Colonic mucosa (tissue), 4 donors: ENCODE measurements around the gene MTCH2. TPM values are rescaled to one million over a fixed set of nuclear protein-coding genes. Genes with fewer than 3 reads are reported as not detected.

ENCODE experiments used
- DNase-seq: peaks from one replicate; pipeline ENCODE4 v3.0.0-alpha.2; 2020
- H3K27ac ChIP-seq: fragments of 200-600 bp; one replicate; pipeline ENCODE4 v1.8.0; 2021
- H3K27me3 ChIP-seq: fragments of 200-600 bp; one replicate; pipeline ENCODE4 v1.8.0; 2021
- H3K36me3 ChIP-seq: fragments of 200-600 bp; one replicate; pipeline ENCODE4 v1.8.0; 2021
- H3K4me1 ChIP-seq: fragments of 200-600 bp; one replicate; pipeline ENCODE4 v1.8.0; 2021; ENCODE audit warnings: mild to moderate bottlenecking
- H3K4me3 ChIP-seq: fragments of 200-600 bp; one replicate; pipeline ENCODE4 v1.8.0; 2021
- H3K9ac ChIP-seq, 2 donors: one replicate each; pipeline ENCODE4 v1.7.0; 2013; ENCODE audit warnings: control low read depth in 2 of 2, low read depth in 2 of 2, low read length in 2 of 2
- H3K9me3 ChIP-seq: fragments of 200-600 bp; one replicate; pipeline ENCODE4 v1.8.0; 2021
- CTCF ChIP-seq: fragments of 200-600 bp; IDR thresholded peaks from one replicate; pipeline ENCODE4 v1.8.0; 2022; ENCODE audit warnings: antibody characterized with exemption, mild to moderate bottlenecking
- intact Hi-C: fragments of 100-400 bp; cut with DNase I; formaldehyde crosslinking; loops from one replicate; pipeline ENCODE4 v1.14.1; 2022
- total RNA-seq, 2 donors: library from RNA; stranded (reverse); fragmentation: NEBNext Ultra II Directional in 1 of 2; extraction: Animal tissue kit (Norgen Biotek cat#: 25700) in 1 of 2; gene quantifications; one replicate each; pipeline ENCODE4 v1.2.1, GENCODE V29; 2021
- donor health status: healthy.
- donor health status: DM: no; HTN: no; CAD: no.
- donor health status: DM: no; HTN: no; CAD: no.

The MTCH2 gene
- total RNA-seq, 2 donors from 2014 or later = 162 to 190 TPM

- intact Hi-C loops = no loop called here
- H3K4me3 ChIP-seq = no peak within 1 kb of the TSS
- no peak within 1 kb of the TSS for H3K27ac ChIP-seq
- no peaks in the 10 kb centered on the region for H3K9me3 ChIP-seq
- DNase-seq = no peak
- H3K9ac ChIP-seq = no peak within 1 kb of the TSS
- TF ChIP-seq CTCF = no peak
- no peaks in the 10 kb centered on the region for H3K36me3 ChIP-seq
- H3K27me3 ChIP-seq = peaks cover 29% of the 10 kb centered on the region
- H3K4me1 ChIP-seq = no peaks in the 10 kb centered on the region
These were observed 48.2 kb downstream of the MTCH2 start, which contains the start of gene C1QTNF4 for GRCh38 chr11:47593934-47594855. TSS of gene C1QTNF4 (minus strand) at chr11:47594411. CDS start at chr11:47590810, 3,601 bp downstream.

- Histone ChIP-seq H3K36me3 (no peaks in the 10 kb centered on the region), H3K9ac (no peak overlapping the region), H3K27me3 (peaks cover 29% of the 10 kb centered on the region), H3K9me3 (no peaks in the 10 kb centered on the region), H3K4me1 (no peaks in the 10 kb centered on the region), H3K27ac (no peak overlapping the region), H3K4me3 (no peak overlapping the region)
- no peak for DNase-seq
- intact Hi-C loops = no loop called here
- TF ChIP-seq CTCF = no peak
These were observed 48.8 kb downstream of the MTCH2 start for GRCh38 chr11:47593492-47593933.

GRCh38 chr11:47592970-47593369, 49.4 kb downstream of the MTCH2 start:
- no peaks in the 10 kb centered on the region for H3K9me3 ChIP-seq
- intact Hi-C loops = no loop called here
- no peak overlapping the region for H3K4me3 ChIP-seq
- H3K9ac ChIP-seq = no peak overlapping the region
- no peak overlapping the region for H3K27ac ChIP-seq
- DNase-seq = no peak
- H3K4me1 ChIP-seq = no peaks in the 10 kb centered on the region
- no peaks in the 10 kb centered on the region for H3K36me3 ChIP-seq
- peaks cover 29% of the 10 kb centered on the region for H3K27me3 ChIP-seq
- no peak for TF ChIP-seq CTCF

GRCh38 chr11:47592251-47592650, 50.1 kb downstream of the MTCH2 start:
- Histone ChIP-seq H3K27me3 (peaks cover 29% of the 10 kb centered on the region), H3K4me3 (no peak overlapping the region), H3K36me3 (no peaks in the 10 kb centered on the region), H3K9ac (no peak overlapping the region), H3K9me3 (no peaks in the 10 kb centered on the region), H3K4me1 (no peaks in the 10 kb centered on the region), H3K27ac (no peak overlapping the region)
- no peak for TF ChIP-seq CTCF
- intact Hi-C loops = no loop called here
- no peak for DNase-seq

- no peak overlapping the region for H3K27ac ChIP-seq
- no peaks in the 10 kb centered on the region for H3K9me3 ChIP-seq
- intact Hi-C loops = no loop called here
- H3K4me1 ChIP-seq = no peaks in the 10 kb centered on the region
- H3K9ac ChIP-seq = no peak overlapping the region
- H3K4me3 ChIP-seq = no peak overlapping the region
- no peak for DNase-seq
- H3K27me3 ChIP-seq = peaks cover 29% of the 10 kb centered on the region
- H3K36me3 ChIP-seq = no peaks in the 10 kb centered on the region
- no peak for TF ChIP-seq CTCF
These were observed 50.6 kb downstream of the MTCH2 start for GRCh38 chr11:47591764-47592163.
